NCI-H345 (cell line): Measurements from ENCODE around the gene KCNH1.
"Not testable (repeated sequence)": the region's sequence is repeated elsewhere in the genome, so short reads cannot be mapped to it uniquely, and the experiment has no call there.

Experiments used
- DNase-seq: peaks from one replicate; lab custom pipeline; 2025; lab: John Stamatoyannopoulos, UW

Gene KCNH1

GRCh38 chr1:210684466-210685294 lies 449.3 kb downstream of the KCNH1 start:
- no peak for DNase-seq

GRCh38 chr1:210683403-210684047 lies 450.4 kb downstream of the KCNH1 start:
- DNase-seq = no peak

GRCh38 chr1:210681158-210681557 lies 452.8 kb downstream of the KCNH1 start:
- no peak for DNase-seq

DNA sequence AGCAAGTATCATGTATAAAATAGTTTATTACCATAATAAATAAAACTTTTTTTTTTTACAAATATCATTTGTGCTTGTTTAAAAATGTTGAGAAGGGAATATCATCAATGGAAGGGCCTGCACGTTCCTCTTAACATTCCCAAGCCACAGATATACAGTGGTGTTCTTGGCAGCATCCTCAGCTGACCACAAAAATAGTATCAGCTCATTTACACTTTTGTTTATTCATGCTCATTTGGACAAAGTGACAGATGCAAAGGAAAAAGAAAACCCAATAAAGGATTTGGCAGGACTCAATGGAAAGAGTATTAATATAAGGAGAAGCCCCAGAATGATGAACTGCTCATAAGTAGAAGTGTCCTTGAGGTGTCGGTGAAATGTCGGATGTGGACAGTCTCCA lies 455.6 kb downstream of the KCNH1 start:
- no peak for DNase-seq

- no peak for DNase-seq
These were observed 456.4 kb downstream of the KCNH1 start for GRCh38 chr1:210677533-210677932.

GRCh38 chr1:210676539-210676938 lies 457.4 kb downstream of the KCNH1 start:
- DNase-seq = no peak

GRCh38 chr1:210674151-210674550 lies 459.8 kb downstream of the KCNH1 start:
- DNase-seq = no peak

GRCh38 chr1:210669951-210670350 lies 464.0 kb downstream of the KCNH1 start:
- peak; percentile 42 for DNase-seq

- peak; percentile 81 for DNase-seq
These were observed 470.0 kb downstream of the KCNH1 start for GRCh38 chr1:210663730-210664573.

DNA sequence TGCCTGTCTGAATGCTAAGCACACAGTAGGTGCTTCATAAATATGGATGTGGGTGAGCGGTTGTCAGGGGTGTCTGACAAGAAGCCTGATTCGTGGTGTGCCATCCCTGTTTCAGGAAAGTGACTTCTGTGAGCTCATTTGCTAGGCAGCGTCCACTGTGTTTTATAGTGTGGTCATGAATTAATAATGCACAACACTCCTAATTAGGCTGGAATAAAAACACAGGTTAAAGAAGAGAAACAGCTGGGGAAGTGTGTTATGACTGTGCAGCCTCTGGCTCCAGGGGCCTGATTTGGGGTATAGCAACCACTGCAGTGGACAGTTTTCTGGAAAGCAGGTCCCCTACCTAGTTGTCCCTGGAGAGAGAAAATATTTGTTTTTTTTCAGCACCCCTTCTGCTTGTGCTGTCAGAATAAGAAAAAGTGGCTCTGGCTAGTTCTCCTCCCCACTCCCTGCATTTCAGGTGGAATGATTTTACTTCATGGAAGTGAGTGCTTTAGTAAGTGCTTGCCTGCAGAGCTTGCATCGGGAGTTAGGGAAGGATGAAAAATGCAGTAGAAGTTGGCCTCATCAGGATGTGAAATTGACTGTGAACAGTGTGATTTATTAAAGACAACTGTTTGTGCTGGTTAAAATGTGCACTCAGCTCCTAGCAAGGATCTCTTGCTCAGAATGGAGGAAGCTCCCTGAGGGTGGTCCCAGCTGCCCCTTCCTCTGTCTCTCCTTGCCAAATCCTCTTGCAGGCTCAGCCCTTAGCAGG lies 471.5 kb downstream of the KCNH1 start:
- peak; percentile 44 for DNase-seq

GRCh38 chr1:210661520-210661919 lies 472.4 kb downstream of the KCNH1 start:
- DNase-seq = not testable (repeated sequence)

DNA sequence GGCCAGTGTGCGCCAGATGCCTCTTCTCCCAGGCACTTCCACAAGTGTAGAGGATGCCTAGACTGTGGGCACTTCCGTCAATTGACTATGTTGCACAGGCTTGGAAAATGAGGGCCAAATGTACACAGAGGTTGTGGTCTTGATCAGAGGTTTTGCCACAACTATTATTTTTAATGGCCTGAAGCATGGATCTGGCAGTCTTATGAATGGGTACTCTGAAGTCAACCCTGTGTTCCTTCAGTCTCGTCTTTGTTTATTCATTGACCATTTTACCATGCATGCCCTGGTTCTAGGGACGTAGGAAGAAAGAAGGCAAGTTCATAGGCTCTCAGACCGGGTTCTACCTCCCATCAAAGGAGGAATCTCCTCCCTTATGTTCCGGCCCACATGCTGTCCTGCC lies 476.1 kb downstream of the KCNH1 start:
- no peak for DNase-seq

- DNase-seq = no peak
These were observed 478.4 kb downstream of the KCNH1 start for GRCh38 chr1:210655511-210655910.

- DNase-seq = peak; percentile 20
These were observed 479.6 kb downstream of the KCNH1 start for GRCh38 chr1:210654176-210654981.

- DNase-seq = no peak
These were observed 480.2 kb downstream of the KCNH1 start for GRCh38 chr1:210653771-210654170.

DNA sequence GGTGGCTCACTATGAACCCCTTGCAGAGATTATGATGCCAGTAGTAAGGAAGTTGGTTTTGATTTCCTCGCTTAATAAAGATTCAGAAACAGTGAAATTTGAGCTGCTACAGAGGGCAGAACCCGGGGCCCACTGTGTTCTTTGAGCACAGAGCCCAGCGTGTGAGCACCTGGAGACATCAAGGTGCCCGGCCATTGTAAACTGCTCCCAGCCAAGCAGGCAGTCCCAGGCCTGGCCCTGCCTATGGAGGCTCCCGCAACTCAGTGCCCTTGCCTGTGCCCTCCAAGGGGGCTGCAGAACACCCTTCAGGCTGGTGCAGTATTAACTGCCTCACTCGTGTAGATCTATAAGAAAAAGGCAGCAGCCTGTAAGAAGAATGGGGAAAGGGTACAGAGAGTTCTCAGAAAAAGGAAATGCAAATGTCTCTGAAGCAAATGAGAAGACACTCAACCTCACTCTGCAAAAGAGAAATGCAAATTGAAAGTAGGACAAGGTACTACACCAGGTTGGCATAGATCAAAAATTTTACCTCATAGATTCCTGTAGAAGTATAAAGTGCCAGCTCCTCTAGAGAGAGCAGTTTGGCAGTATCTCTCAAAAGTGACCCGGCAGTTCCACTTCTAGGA lies 481.5 kb downstream of the KCNH1 start:
- DNase-seq = no peak

GRCh38 chr1:210650403-210650802 lies 483.5 kb downstream of the KCNH1 start:
- no peak for DNase-seq

GRCh38 chr1:210648588-210649269 lies 485.2 kb downstream of the KCNH1 start:
- DNase-seq = no peak

DNA sequence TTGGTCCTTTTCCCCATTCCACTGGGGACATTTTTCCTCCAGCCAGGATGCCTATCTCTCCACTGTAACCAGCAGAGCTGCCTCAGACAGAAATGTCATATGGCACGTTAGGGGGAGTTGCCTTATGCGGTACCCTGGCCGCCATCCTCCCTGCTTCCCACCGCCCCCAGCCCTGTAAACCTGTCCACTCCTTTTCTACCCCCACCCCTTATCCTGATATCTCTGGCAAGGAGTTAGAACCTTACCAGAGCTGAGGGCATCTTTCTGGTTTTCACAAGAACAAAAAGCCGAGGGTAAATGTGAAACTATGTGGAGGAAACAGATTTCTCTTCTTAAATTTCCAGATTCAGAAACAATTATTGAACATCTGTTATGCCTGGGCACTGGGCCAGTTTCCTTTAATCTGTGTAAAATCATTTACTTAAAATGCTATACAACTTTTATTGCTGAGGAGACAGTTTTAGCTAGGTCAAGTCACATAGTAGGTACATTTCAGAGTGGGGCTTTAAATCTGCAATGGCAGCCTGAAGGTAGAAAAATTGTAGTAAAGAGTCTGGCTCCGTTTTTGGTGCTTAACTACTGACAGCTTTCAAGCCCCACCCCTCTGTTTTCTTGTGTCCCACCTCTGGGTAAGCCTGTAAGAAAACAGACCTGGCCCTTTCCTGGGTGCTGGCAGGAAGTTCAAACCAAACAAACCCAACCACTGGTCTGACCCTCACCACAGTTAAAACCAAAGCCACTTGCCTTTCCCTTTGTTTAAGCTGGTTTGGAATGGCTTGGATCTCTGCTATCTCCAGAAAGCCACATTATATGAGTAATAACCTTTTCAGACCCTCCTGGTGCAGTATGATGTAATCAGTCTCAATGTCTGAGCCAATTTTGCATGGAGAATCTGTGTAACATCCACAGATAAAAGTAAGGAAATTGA lies 486.3 kb downstream of the KCNH1 start:
- no peak for DNase-seq
